Measurements from ENCODE around the gene ALKBH5. TPM values are rescaled to one million over a fixed set of nuclear protein-coding genes. Genes with fewer than 3 reads are reported as not detected.

ALKBH5 gene
- total and polyA plus RNA-seq, 8 donors = 53.6 to 99.6 (median 63.1) TPM

GRCh38 chr17:18235743-18236256 lies 52.2 kb downstream of the ALKBH5 start:
- DNase-seq (no peak), ATAC-seq (no peak)
- H3K27me3 ChIP-seq = no peaks in the 10 kb centered on the region
- intact Hi-C loops (cut with DNase I) = no loop called here
- no peaks in the 10 kb centered on the region for H3K9me3 ChIP-seq
- H3K27ac ChIP-seq = no peak overlapping the region
- peaks cover 0 to 62% of the 10 kb centered on the region in 2 donors for H3K36me3 ChIP-seq
- H3K4me3 ChIP-seq = no peak overlapping the region
- TF ChIP-seq CTCF (IDR thresholded peaks at IDR 0.05) = no peak
- no peaks in the 10 kb centered on the region for H3K4me1 ChIP-seq

GRCh38 chr17:18236494-18236893 lies 52.9 kb downstream of the ALKBH5 start:
- H3K36me3 ChIP-seq = peaks cover 0 to 68% of the 10 kb centered on the region in 2 donors
- intact Hi-C loops (cut with DNase I) = no loop called here
- ATAC-seq = no peak
- H3K4me1 ChIP-seq = no peaks in the 10 kb centered on the region
- no peaks in the 10 kb centered on the region for H3K27me3 ChIP-seq
- H3K9me3 ChIP-seq = no peaks in the 10 kb centered on the region
- H3K27ac ChIP-seq = no peak overlapping the region
- H3K4me3 ChIP-seq = no peak overlapping the region
- TF ChIP-seq CTCF (IDR thresholded peaks at IDR 0.05) = no peak
- DNase-seq = no peak

GRCh38 chr17:18237461-18237860 lies 53.8 kb downstream of the ALKBH5 start:
- H3K4me1 ChIP-seq = no peaks in the 10 kb centered on the region
- intact Hi-C loops (cut with DNase I) = no loop called here
- no peak for TF ChIP-seq CTCF (IDR thresholded peaks at IDR 0.05)
- DNase-seq (no peak), ATAC-seq (no peak)
- H3K27ac ChIP-seq = no peak overlapping the region
- no peaks in the 10 kb centered on the region for H3K27me3 ChIP-seq
- H3K36me3 ChIP-seq = peaks cover 0 to 77% of the 10 kb centered on the region in 2 donors
- no peaks in the 10 kb centered on the region for H3K9me3 ChIP-seq
- no peak overlapping the region for H3K4me3 ChIP-seq

GRCh38 chr17:18238299-18238698 lies 54.7 kb downstream of the ALKBH5 start:
- H3K4me3 ChIP-seq = no peak overlapping the region
- ATAC-seq = no peak
- TF ChIP-seq CTCF (IDR thresholded peaks at IDR 0.05) = no peak

GRCh38 chr17:18240449-18240848 lies 56.8 kb downstream of the ALKBH5 start:
- ATAC-seq = no peak
- H3K4me3 ChIP-seq = no peak overlapping the region
- TF ChIP-seq CTCF (IDR thresholded peaks at IDR 0.05) = no peak
- H3K36me3 ChIP-seq = peaks cover 0 to 81% of the 10 kb centered on the region in 2 donors
- no peak overlapping the region for H3K27ac ChIP-seq
- intact Hi-C loops (cut with DNase I) = no loop called here
- no peaks in the 10 kb centered on the region for H3K27me3 ChIP-seq
- no peaks in the 10 kb centered on the region for H3K4me1 ChIP-seq
- H3K9me3 ChIP-seq = no peaks in the 10 kb centered on the region
- no peak for DNase-seq

More at GRCh38 chr17:18238299-18238698, 54.7 kb downstream of the ALKBH5 start:
- Histone ChIP-seq H3K4me1 (no peaks in the 10 kb centered on the region), H3K27ac (no peak overlapping the region), H3K27me3 (no peaks in the 10 kb centered on the region), H3K9me3 (no peaks in the 10 kb centered on the region), H3K36me3 (peaks cover 0 to 81% of the 10 kb centered on the region in 2 donors)
- no peak for DNase-seq
- intact Hi-C loops (cut with DNase I) = no loop called here
